SU-DHL-6 (cell line): Measurements from ENCODE around the gene BBX.

ENCODE experiments used
- H2AFZ ChIP-seq: fragments of 200-600 bp; sonication (generic); 2 replicates; pipeline ENCODE4 v1.6.1; 2014; ENCODE audit warnings: low read depth, mild to moderate bottlenecking, moderate library complexity, mixed read lengths, antibody characterized with exemption, low read length; ENCODE audit not compliant: severe bottlenecking
- H3F3A ChIP-seq: fragments of 200-600 bp; shearing (Covaris generic); 2 replicates; pipeline ENCODE4 v1.6.0; 2016; ENCODE audit warnings: antibody characterized with exemption, mild to moderate bottlenecking; ENCODE audit not compliant: insufficient read depth
- H3K27ac ChIP-seq: fragments of 200-600 bp; sonication (generic); 2 replicates; pipeline ENCODE4 v1.5.1; 2016; ENCODE audit warnings: low read depth, mild to moderate bottlenecking, low read length, moderate library complexity, mixed read lengths
- H3K27me3 ChIP-seq: fragments of 200-600 bp; sonication (generic), shearing (Covaris generic); 2 replicates; pipeline ENCODE4 v1.6.0; 2014; ENCODE audit warnings: mild to moderate bottlenecking, low read length
- H3K36me3 ChIP-seq: fragments of 200-600 bp; sonication (generic); 2 replicates; pipeline ENCODE4 v1.6.1; 2014; ENCODE audit warnings: mild to moderate bottlenecking, low read length, mixed read lengths
- H3K4me2 ChIP-seq: fragments of 300-600, 200-600 bp; shearing (Covaris generic), sonication (generic); 2 replicates; pipeline ENCODE4 v1.6.0; 2014; ENCODE audit warnings: low read length, low read depth, mild to moderate bottlenecking; ENCODE audit not compliant: poor library complexity, severe bottlenecking
- H3K4me3 ChIP-seq: fragments of 200-600 bp; sonication (generic); 2 replicates; pipeline ENCODE4 v1.5.1; 2014; ENCODE audit warnings: antibody characterized with exemption, low read length, mild to moderate bottlenecking, mixed read lengths; ENCODE audit not compliant: insufficient read depth, poor library complexity, severe bottlenecking
- H3K79me2 ChIP-seq: fragments of 200-600 bp; sonication (generic); 2 replicates; pipeline ENCODE4 v1.6.1; 2014; ENCODE audit warnings: mild to moderate bottlenecking, low read length, moderate library complexity; ENCODE audit not compliant: insufficient read depth
- H3K9ac ChIP-seq: fragments of 200-600 bp; sonication (generic); 2 replicates; pipeline ENCODE4 v1.7.0; 2014; ENCODE audit warnings: mild to moderate bottlenecking, low read length
- H3K9me2 ChIP-seq: fragments of 200-600 bp; sonication (generic); replicated peaks from 2 replicates; pipeline ENCODE4 v1.6.1; 2014; ENCODE audit warnings: low read length; ENCODE audit not compliant: insufficient read depth
- H3K9me3 ChIP-seq: fragments of 200-600 bp; sonication (generic); 2 replicates; pipeline ENCODE4 v1.6.1; 2014; ENCODE audit warnings: low read length, mixed read lengths; ENCODE audit not compliant: insufficient read depth
- H4K20me1 ChIP-seq: fragments of 200-600 bp; sonication (generic); 2 replicates; pipeline ENCODE4 v1.6.1; 2014; ENCODE audit warnings: low read depth, mild to moderate bottlenecking, antibody characterized with exemption, low read length, moderate library complexity, mixed read lengths
- CTCF ChIP-seq: fragments of 200-600 bp; sonication (generic); IDR thresholded peaks from one replicate; pipeline ENCODE4 v1.5.1; 2017; ENCODE audit warnings: antibody characterized with exemption, mild to moderate bottlenecking, low read length, moderate library complexity; ENCODE audit not compliant: insufficient read depth, poor library complexity, severe bottlenecking
- EZH2phosphoT487 ChIP-seq: fragments of 200-600 bp; sonication (generic), shearing (Covaris generic); conservative IDR thresholded peaks from 2 replicates; pipeline ENCODE4 v1.6.1; 2018; ENCODE audit warnings: mild to moderate bottlenecking, antibody characterized with exemption, low read length, moderate library complexity, mixed read lengths

Gene BBX

GRCh38 chr3:107710851-107711250 is 188.1 kb downstream of the BBX start:
- no peak overlapping the region for H3K9ac ChIP-seq
- H2AFZ ChIP-seq: no peak overlapping the region
- peaks cover 3% of the 10 kb centered on the region; the same call in 1 of the 2 replicates for H3K36me3 ChIP-seq
- no peak for TF ChIP-seq CTCF
- no peak for TF ChIP-seq EZH2phosphoT487
- no peaks in the 10 kb centered on the region for H3K79me2 ChIP-seq
- no peaks in the 10 kb centered on the region for H3K27me3 ChIP-seq
- no peaks in the 10 kb centered on the region for H3F3A ChIP-seq
- H3K9me3 ChIP-seq: no peaks in the 10 kb centered on the region
- no peak overlapping the region for H3K4me2 ChIP-seq
- H3K4me3 ChIP-seq: no peak overlapping the region
- no peak overlapping the region for H3K27ac ChIP-seq
- no peaks in the 10 kb centered on the region for H4K20me1 ChIP-seq
- no peaks in the 10 kb centered on the region for H3K9me2 ChIP-seq

GRCh38 chr3:107716734-107717133 is 194.0 kb downstream of the BBX start:
- Histone ChIP-seq H3K9me2 (no peaks in the 10 kb centered on the region), H3K79me2 (no peaks in the 10 kb centered on the region), H3K27me3 (no peaks in the 10 kb centered on the region), H4K20me1 (0 out of 2 replicates have a peak, but pooled peaks cover 4% of the 10 kb centered on the region), H2AFZ (no peak overlapping the region), H3K9me3 (no peaks in the 10 kb centered on the region), H3K4me3 (no peak overlapping the region), H3K27ac (no peak overlapping the region), H3K4me2 (no peak overlapping the region), H3F3A (no peaks in the 10 kb centered on the region; the same call in 1 of the 2 replicates), H3K9ac (no peak overlapping the region), H3K36me3 (peaks cover 3% of the 10 kb centered on the region; the same call in 1 of the 2 replicates)
- TF ChIP-seq EZH2phosphoT487 (no peak), CTCF (no peak)

- TF ChIP-seq CTCF (no peak), EZH2phosphoT487 (no peak)
- Histone ChIP-seq H3K27me3 (no peaks in the 10 kb centered on the region), H4K20me1 (0 out of 2 replicates have a peak, but pooled peaks cover 4% of the 10 kb centered on the region), H3K4me3 (no peak overlapping the region), H3K36me3 (peaks cover 3% of the 10 kb centered on the region; the same call in 1 of the 2 replicates), H3K4me2 (no peak overlapping the region), H3K9ac (no peak overlapping the region), H3K9me3 (no peaks in the 10 kb centered on the region), H3K27ac (no peak overlapping the region), H3F3A (no peaks in the 10 kb centered on the region; the same call in 1 of the 2 replicates), H3K9me2 (no peaks in the 10 kb centered on the region), H3K79me2 (no peaks in the 10 kb centered on the region), H2AFZ (no peak overlapping the region)
Observed at GRCh38 chr3:107718547-107718946, 195.8 kb downstream of the BBX start.
